ENCODE results near the gene ABCC3. TPM values are rescaled to one million over a fixed set of nuclear protein-coding genes. Genes with fewer than 3 reads are reported as not detected.

The ABCC3 gene
- total RNA-seq, 1 donor from 2014 or later: 0.20 TPM

DNA sequence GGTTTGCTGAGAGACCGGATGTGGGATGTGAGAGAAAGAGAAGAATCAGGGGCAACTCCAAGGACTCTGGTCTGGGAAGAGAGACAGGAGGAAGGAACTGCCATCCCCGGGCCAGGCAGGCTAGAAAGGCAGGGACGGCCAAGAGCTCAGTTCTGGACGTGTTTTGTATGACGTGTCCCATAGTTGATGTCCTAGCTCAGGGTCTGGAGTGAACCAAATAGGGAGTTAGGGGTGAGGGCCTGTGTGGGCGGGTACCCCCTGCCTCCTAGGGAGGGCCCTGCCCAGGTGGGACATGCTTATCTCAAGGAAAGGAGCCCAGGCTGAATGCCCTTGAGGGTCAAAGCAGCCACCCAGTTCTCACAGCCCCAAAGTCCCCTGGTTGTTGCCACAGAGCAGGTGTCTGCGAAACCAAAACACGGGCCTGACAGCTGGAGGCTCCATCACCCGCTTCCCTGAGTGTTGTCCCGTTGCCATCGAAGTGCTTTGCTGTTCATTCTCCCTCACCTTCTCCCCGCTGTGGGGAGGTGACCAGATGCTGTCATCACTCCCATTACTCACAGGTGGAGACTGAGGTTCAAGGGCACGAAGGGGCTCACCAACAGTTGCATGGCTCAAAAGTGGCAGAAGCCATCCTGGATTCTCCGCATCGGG, 7.5 kb downstream of the ABCC3 start:
- TF ChIP-seq, protein P1, sequence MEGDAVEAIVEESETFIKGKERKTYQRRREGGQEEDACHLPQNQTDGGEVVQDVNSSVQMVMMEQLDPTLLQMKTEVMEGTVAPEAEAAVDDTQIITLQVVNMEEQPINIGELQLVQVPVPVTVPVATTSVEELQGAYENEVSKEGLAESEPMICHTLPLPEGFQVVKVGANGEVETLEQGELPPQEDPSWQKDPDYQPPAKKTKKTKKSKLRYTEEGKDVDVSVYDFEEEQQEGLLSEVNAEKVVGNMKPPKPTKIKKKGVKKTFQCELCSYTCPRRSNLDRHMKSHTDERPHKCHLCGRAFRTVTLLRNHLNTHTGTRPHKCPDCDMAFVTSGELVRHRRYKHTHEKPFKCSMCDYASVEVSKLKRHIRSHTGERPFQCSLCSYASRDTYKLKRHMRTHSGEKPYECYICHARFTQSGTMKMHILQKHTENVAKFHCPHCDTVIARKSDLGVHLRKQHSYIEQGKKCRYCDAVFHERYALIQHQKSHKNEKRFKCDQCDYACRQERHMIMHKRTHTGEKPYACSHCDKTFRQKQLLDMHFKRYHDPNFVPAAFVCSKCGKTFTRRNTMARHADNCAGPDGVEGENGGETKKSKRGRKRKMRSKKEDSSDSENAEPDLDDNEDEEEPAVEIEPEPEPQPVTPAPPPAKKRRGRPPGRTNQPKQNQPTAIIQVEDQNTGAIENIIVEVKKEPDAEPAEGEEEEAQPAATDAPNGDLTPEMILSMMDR (IDR thresholded peaks at IDR 0.05): no peak
- no peak overlapping the region for H3K27ac Mint-ChIP-seq
- no peaks in the 10 kb centered on the region for H3K4me1 Mint-ChIP-seq
- ChIA-PET CTCF (no interaction called here), POLR2A (no interaction called here)
- no peak overlapping the region for H3K4me3 Mint-ChIP-seq
- ATAC-seq (ENCODE audit: low read depth) (no peak), DNase-seq (no peak)
- no peaks in the 10 kb centered on the region for H3K36me3 Mint-ChIP-seq (ENCODE audit: low read depth)
- intact Hi-C loops (cut with micrococcal nuclease): no loop called here
- H3K27me3 Mint-ChIP-seq: peaks cover 27% of the 10 kb centered on the region
- no peaks in the 10 kb centered on the region for H3K9me3 Mint-ChIP-seq

DNA sequence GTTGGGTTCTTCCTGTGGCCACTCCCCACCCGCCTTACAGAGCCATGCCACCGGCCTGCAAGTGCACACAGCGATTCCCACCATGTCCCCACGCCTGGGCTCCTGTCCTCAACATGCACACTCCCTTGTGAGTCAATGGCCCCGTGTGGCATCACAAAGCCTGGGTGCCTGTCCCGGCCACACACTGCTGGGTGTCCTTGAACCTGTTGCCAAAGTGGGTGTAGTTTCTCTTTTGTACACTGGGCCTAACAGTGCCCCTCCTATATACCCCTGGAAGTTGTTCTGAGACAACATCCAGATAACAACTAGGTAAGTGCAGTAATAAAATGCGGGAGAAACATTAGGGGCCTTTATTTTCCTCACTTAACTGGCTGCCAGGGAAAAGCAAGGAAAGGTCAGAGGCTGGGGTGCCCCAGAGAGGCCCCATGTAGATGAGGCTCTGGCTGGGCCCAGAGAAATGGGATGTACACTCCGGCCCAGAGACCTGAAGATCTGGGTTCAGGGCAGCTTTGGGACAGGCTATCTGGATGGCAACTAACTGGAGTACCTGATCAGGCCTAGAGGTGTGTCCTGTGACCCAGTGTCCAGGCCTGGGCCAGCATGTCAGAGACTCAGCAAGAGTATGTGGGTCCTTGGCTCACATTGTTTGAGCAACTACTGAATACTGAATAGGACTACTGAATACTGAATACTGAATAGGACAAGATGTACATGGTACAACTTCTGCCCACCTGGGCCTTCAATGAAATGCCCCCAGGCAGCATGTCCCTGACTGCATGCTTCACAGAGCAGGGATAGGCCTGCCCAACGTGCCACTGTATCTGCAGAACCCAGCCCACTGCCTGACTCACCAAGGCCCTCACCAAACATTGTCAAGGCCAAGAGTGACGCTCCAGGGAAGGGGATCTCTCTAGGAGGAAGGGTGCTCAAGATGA, 8.3 kb downstream of the ABCC3 start:
- TF ChIP-seq, protein P1 (IDR thresholded peaks at IDR 0.05): no peak
- intact Hi-C loops (cut with micrococcal nuclease): no loop called here
- no peak overlapping the region for H3K27ac Mint-ChIP-seq
- ChIA-PET CTCF (no interaction called here), POLR2A (no interaction called here)
- H3K4me1 Mint-ChIP-seq: no peaks in the 10 kb centered on the region
- peaks cover 25% of the 10 kb centered on the region for H3K27me3 Mint-ChIP-seq
- no peaks in the 10 kb centered on the region for H3K36me3 Mint-ChIP-seq (ENCODE audit: low read depth)
- no peak overlapping the region for H3K4me3 Mint-ChIP-seq
- DNase-seq: no peak
- no peak for ATAC-seq (ENCODE audit: low read depth)
- H3K9me3 Mint-ChIP-seq: no peaks in the 10 kb centered on the region

DNA sequence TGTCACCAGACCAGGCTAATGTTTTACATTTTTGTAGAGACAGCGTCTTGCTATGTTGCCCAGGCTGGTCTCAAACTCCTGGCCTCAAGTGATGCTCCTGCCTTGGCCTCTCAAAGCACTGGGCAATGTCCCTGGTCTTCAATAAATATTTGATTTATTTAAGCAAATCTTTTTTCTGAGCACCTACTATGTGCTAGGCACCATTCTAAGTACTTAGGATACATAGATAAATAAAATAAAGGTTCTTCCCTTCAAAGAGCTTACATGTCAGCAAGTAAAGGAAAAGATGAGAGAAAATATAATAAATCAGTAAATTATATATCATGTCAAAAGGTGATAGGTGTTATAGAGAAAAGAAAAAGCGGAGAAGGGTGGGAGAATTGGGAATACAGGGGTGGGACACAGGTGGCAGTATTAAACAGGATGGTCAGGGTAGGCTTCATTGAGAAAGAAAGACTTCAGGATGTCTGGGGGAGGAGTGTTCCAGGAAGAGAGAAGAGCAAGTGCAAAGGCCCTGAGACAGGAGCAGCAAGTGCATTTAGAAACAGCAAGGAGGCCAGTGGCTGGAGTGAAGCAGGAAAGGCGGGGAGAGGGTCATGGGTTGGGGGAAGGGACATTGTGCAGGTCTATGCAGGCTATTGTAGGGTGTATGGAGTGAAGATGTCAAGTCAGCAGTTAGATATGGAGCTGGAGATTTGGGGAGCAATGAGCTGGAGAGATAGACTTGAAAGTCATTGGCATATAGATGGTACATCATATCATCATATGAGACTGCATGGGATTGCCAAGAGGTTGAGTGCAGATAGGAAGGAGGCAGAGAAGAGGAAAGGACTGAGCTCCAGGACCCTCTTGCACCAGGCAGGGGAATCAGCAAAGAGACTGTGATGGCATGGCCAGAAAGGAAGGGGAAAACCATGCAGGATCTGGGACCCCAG, 11.3 kb downstream of the ABCC3 start:
- CTCF ChIA-PET: interaction anchor here (0.6 kb wide), 1 partner anchor 1606 kb away, joined by 5 read pairs; no protein-coding TSS in a partner anchor
- Mint-ChIP-seq H3K9me3 (peaks cover 2% of the 10 kb centered on the region), H3K4me3 (no peak overlapping the region), H3K36me3 (ENCODE audit: low read depth) (no peaks in the 10 kb centered on the region), H3K4me1 (no peaks in the 10 kb centered on the region), H3K27ac (no peak overlapping the region), H3K27me3 (peaks cover 17% of the 10 kb centered on the region)
- DNase-seq: no peak
- TF ChIP-seq, protein P1 (IDR thresholded peaks at IDR 0.05): no peak
- intact Hi-C loops (cut with micrococcal nuclease): no loop called here
- ATAC-seq (ENCODE audit: low read depth): no peak
- POLR2A ChIA-PET: no interaction called here

DNA sequence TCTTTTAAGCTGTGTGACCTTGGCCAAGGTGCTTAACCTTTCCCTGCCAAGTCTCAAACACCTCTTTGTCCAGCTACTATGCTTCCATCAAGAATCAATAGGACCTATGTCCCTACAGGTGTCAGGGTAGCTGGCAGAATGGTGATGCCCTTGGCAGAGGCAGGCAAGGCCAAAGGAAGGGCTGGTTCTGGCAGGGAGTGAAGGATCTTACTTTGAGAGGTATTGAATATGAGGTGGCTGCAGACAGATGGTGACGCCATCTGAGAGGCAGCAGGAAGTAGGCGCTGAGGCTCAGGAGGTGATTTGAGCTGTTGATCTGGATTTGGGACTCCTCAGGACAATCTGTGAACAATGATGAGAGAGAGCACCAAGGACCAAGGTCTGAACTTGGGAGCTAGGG, 12.5 kb downstream of the ABCC3 start:
- Mint-ChIP-seq H3K27ac (no peak overlapping the region), H3K9me3 (peaks cover 2% of the 10 kb centered on the region), H3K36me3 (ENCODE audit: low read depth) (no peaks in the 10 kb centered on the region), H3K4me3 (no peak overlapping the region), H3K27me3 (peaks cover 17% of the 10 kb centered on the region), H3K4me1 (no peaks in the 10 kb centered on the region)
- ChIA-PET POLR2A (no interaction called here), CTCF (no interaction called here)
- DNase-seq: no peak
- intact Hi-C loops (cut with micrococcal nuclease): no loop called here
- TF ChIP-seq, protein P1 (IDR thresholded peaks at IDR 0.05): no peak
- ATAC-seq (ENCODE audit: low read depth): no peak

Measured in activated B cell treated with CpG ODN at 0.5 μM for 24 hours (primary cell).